IPS-20b (cell line): ENCODE results near the gene SYT9.

Experiments
- H3K27ac ChIP-seq: one replicate; pipeline ENCODE4 v1.5.1; 2013; ENCODE audit warnings: low read length
- H3K27me3 ChIP-seq: 2 replicates; pipeline ENCODE4 v1.6.1; 2013; ENCODE audit warnings: mild to moderate bottlenecking, low read length, inconsistent platforms; ENCODE audit not compliant: insufficient read depth
- H3K36me3 ChIP-seq: 2 replicates; pipeline ENCODE4 v1.6.1; 2013; ENCODE audit warnings: low read depth, mild to moderate bottlenecking, inconsistent platforms, low read length, moderate library complexity; ENCODE audit not compliant: insufficient read depth
- H3K4me1 ChIP-seq: 2 replicates; pipeline ENCODE4 v1.6.1; 2013; ENCODE audit warnings: mild to moderate bottlenecking, control low read depth, inconsistent platforms, low read length, moderate library complexity; ENCODE audit not compliant: insufficient read depth
- H3K4me3 ChIP-seq: 2 replicates; pipeline ENCODE4 v1.5.1; 2013; ENCODE audit warnings: mild to moderate bottlenecking, low read length, inconsistent platforms
- H3K9ac ChIP-seq: 2 replicates; pipeline ENCODE4 v1.6.1; 2013; ENCODE audit warnings: low read depth, mild to moderate bottlenecking, inconsistent platforms, low read length, moderate library complexity
- H3K9me3 ChIP-seq: 2 replicates; pipeline ENCODE4 v1.6.1; 2013; ENCODE audit warnings: mild to moderate bottlenecking, low read depth, low read length, inconsistent platforms; ENCODE audit not compliant: insufficient read depth

The SYT9 gene

DNA sequence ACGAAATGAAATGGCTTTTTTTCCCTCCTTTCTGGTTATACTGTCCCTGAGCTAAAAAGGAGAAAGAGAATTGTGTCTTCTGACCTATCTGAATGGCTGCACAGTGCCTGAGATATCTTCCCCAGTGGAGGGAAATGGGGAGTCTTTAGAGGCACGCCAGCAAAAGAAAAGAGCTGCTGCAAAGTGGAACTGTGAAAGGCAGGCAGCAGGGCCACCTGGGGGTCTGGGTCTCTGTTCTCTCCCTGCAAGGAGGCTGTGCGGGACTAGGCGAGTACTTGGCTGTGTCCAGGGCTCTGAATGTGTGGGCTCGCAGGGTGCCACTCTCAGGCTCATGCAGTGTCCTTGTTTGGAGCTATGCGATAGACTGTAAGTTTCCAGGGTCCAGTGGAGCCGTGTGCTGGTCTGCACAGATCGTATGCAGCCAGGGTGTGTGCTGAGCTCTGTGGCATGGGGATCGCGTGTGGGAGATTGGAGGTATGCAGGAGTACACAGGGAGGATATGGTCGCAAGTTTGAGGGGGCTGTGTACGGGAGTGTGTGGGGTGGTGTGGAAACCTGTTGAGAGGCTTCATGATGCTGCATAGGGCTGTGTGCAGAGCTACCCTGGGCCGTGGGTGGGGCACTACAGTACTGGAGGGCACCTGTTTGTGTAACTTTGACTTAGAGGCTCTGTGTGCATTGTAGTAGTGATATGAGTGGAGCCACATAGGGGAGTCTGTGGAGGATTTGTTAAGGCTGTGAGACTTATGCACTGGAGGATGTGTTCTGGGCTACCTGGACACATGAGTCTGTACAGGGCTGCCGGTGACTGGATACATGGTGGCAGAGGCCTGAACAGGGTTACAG is 163.5 kb downstream of the SYT9 start:
- no peaks in the 10 kb centered on the region for H3K9me3 ChIP-seq
- H3K27ac ChIP-seq: no peak overlapping the region
- no peaks in the 10 kb centered on the region for H3K27me3 ChIP-seq
- no peaks in the 10 kb centered on the region for H3K36me3 ChIP-seq
- H3K4me1 ChIP-seq: peaks cover 10% of the 10 kb centered on the region; the same call in 1 of the 2 replicates
- H3K4me3 ChIP-seq: no peak overlapping the region
- peak overlapping the region; percentile 26; the same call in 1 of the 2 replicates for H3K9ac ChIP-seq

DNA sequence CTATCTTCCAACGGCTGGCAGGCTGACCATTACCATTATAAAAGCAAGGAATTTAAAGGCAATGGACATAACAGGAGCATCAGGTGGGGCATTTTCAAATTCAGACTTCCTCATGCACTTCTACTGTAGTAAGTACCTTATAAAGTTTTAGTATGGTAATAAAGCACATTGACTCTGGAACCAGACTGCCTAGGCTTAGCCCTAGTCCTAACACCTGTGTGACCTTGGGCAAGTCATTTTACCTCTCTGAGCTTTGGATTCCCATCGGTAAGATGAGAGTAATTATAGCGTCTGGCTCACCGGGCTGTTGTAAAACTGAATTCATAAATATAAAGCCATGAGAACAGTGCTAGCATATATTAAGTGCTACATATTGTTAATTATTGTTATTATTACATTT is 164.4 kb downstream of the SYT9 start:
- Histone ChIP-seq H3K27me3 (no peaks in the 10 kb centered on the region), H3K9ac (no peak overlapping the region), H3K4me3 (no peak overlapping the region), H3K27ac (no peak overlapping the region), H3K36me3 (no peaks in the 10 kb centered on the region), H3K9me3 (no peaks in the 10 kb centered on the region), H3K4me1 (peaks cover 10% of the 10 kb centered on the region; the same call in 1 of the 2 replicates)

DNA sequence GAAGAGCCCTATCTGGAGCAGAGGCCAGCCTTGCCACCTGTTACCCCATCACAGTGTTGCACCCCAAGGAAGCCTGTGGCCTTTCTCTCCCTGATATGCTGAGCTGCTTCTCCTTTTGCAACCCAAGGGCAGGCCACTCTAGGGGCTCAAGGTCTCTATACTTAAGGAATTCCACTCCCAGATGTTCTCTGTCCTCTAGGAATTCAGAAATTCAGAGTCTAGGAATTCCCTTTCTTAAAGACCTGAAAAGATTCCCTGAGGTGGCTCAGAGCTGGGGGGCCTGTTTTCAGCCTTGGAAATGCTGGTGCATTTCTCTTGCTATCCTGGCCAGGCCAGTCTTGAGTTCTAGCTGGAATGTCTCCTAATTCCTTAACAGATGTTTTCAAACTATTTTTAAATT is 165.6 kb downstream of the SYT9 start:
- no peak overlapping the region for H3K27ac ChIP-seq
- H3K27me3 ChIP-seq: no peaks in the 10 kb centered on the region
- H3K36me3 ChIP-seq: no peaks in the 10 kb centered on the region
- peaks cover 10% of the 10 kb centered on the region; the same call in 1 of the 2 replicates for H3K4me1 ChIP-seq
- H3K4me3 ChIP-seq: no peak overlapping the region
- no peak overlapping the region for H3K9ac ChIP-seq
- H3K9me3 ChIP-seq: no peaks in the 10 kb centered on the region

DNA sequence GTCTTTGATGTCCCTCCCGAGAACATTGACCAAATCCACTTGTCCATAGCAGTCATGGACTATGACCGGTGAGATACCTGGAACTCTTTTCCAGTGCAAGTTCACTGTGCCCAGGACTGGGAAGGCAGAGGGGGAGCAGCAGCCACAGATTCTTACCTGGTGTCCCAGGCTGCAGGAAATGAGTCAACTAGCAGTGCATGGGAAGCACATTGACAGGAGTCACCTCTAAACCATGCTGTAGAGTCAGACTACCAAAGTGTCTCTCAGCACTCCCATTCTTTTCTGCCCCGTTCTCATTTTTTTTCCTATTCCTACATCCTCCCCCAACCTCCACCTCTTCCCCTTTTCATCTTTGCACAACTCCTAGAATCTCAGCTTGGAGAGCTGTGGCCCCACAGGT is 166.4 kb downstream of the SYT9 start:
- H3K36me3 ChIP-seq: no peaks in the 10 kb centered on the region
- no peak overlapping the region for H3K27ac ChIP-seq
- no peak overlapping the region for H3K4me3 ChIP-seq
- no peak overlapping the region for H3K9ac ChIP-seq
- peaks cover 10% of the 10 kb centered on the region; the same call in 1 of the 2 replicates for H3K4me1 ChIP-seq
- H3K9me3 ChIP-seq: no peaks in the 10 kb centered on the region
- H3K27me3 ChIP-seq: no peaks in the 10 kb centered on the region

DNA sequence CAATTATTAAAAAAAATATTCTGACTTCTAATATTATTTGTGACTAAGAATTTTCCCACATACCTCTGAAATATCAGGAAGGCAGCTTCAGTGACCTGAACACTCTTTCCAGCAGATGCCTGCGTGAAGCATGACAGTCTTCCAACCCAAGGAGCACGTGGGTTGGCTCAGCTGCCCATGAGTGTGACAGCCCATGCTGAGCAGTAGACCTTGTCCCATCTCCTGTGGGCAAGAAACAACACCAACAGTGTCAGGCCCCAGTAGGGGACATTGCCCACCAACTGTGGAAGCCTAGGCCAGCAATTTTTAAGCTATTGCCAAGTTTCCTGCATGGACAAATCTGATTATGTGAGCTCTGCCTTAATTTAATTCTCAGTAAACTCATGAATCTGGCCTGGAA is 167.2 kb downstream of the SYT9 start:
- H3K27ac ChIP-seq: no peak overlapping the region
- no peak overlapping the region for H3K9ac ChIP-seq
- no peak overlapping the region for H3K4me3 ChIP-seq
- H3K36me3 ChIP-seq: no peaks in the 10 kb centered on the region
- H3K4me1 ChIP-seq: peaks cover 10% of the 10 kb centered on the region; the same call in 1 of the 2 replicates
- no peaks in the 10 kb centered on the region for H3K9me3 ChIP-seq
- no peaks in the 10 kb centered on the region for H3K27me3 ChIP-seq

DNA sequence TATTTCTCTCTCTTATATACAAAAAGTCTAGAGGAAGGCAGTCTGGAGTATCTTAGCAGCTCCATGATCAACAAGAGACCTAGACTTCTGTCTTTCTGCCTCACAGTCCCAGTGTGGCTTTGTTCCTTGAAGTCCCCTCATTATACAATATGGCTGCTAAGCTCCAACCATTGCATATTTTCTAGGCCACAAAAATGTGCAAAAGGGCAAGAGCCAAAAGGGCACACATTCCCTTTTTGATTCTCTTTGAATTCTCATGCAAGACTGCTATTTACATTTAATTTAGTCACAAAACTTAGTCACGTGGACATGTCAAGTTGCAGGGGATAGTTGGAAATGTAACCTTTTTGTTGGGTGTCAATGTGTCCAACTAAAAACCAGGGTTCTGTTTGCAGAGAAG is 169.4 kb downstream of the SYT9 start:
- Histone ChIP-seq H3K9ac (no peak overlapping the region), H3K4me3 (no peak overlapping the region), H3K36me3 (no peaks in the 10 kb centered on the region), H3K4me1 (0 out of 2 replicates have a peak, but pooled peaks cover 6% of the 10 kb centered on the region), H3K9me3 (no peaks in the 10 kb centered on the region), H3K27ac (no peak overlapping the region), H3K27me3 (no peaks in the 10 kb centered on the region)

- H3K27me3 ChIP-seq: no peaks in the 10 kb centered on the region
Observed at GRCh38 chr11:7422544-7423331, 171.0 kb downstream of the SYT9 start.

GRCh38 chr11:7423946-7424345 is 172.2 kb downstream of the SYT9 start:
- Histone ChIP-seq H3K9me3 (no peaks in the 10 kb centered on the region), H3K4me1 (no peaks in the 10 kb centered on the region), H3K27ac (no peak overlapping the region), H3K27me3 (no peaks in the 10 kb centered on the region), H3K9ac (no peak overlapping the region), H3K4me3 (no peak overlapping the region), H3K36me3 (no peaks in the 10 kb centered on the region)

More at GRCh38 chr11:7422544-7423331, 171.0 kb downstream of the SYT9 start:
- no peaks in the 10 kb centered on the region for H3K9me3 ChIP-seq
- no peak overlapping the region for H3K4me3 ChIP-seq
- H3K9ac ChIP-seq: no peak overlapping the region
- H3K4me1 ChIP-seq: no peaks in the 10 kb centered on the region
- H3K27ac ChIP-seq: no peak overlapping the region
- H3K36me3 ChIP-seq: no peaks in the 10 kb centered on the region

GRCh38 chr11:7427733-7428132 is 176.0 kb downstream of the SYT9 start:
- no peaks in the 10 kb centered on the region for H3K4me1 ChIP-seq
- no peak overlapping the region for H3K27ac ChIP-seq
- no peaks in the 10 kb centered on the region for H3K27me3 ChIP-seq
- no peaks in the 10 kb centered on the region for H3K9me3 ChIP-seq
- no peak overlapping the region for H3K4me3 ChIP-seq
- no peak overlapping the region for H3K9ac ChIP-seq
- H3K36me3 ChIP-seq: no peaks in the 10 kb centered on the region

- no peak overlapping the region for H3K4me3 ChIP-seq
- H3K9me3 ChIP-seq: no peaks in the 10 kb centered on the region
- no peaks in the 10 kb centered on the region for H3K27me3 ChIP-seq
- no peaks in the 10 kb centered on the region for H3K36me3 ChIP-seq
- no peak overlapping the region for H3K9ac ChIP-seq
- no peaks in the 10 kb centered on the region for H3K4me1 ChIP-seq
- H3K27ac ChIP-seq: no peak overlapping the region
Observed at GRCh38 chr11:7428196-7428595, 176.5 kb downstream of the SYT9 start.

DNA sequence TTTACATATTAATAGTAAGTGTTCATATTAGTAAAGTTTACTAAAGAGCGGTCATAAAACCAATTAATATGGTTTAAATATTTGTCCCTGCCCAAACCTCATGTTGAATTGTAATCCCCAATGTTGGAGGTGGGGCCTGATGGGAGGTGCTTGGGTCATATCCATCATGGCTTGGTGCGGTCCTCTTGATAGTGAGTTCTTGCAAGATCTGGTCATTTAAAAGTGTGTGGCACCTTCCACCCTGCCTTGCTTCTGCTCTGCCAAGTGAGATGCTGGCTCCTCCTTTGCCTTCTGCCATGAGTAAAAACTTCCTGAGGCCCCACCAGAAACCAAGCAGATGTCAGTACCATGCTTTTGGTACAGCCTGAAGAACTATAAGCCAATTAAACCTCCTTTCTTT is 178.8 kb downstream of the SYT9 start:
- H3K4me1 ChIP-seq: no peaks in the 10 kb centered on the region
- H3K27ac ChIP-seq: no peak overlapping the region
- no peaks in the 10 kb centered on the region for H3K36me3 ChIP-seq
- no peak overlapping the region for H3K9ac ChIP-seq
- no peaks in the 10 kb centered on the region for H3K27me3 ChIP-seq
- H3K9me3 ChIP-seq: no peaks in the 10 kb centered on the region
- H3K4me3 ChIP-seq: no peak overlapping the region

GRCh38 chr11:7435176-7435575 is 183.5 kb downstream of the SYT9 start:
- Histone ChIP-seq H3K36me3 (no peaks in the 10 kb centered on the region), H3K27ac (no peak overlapping the region), H3K9ac (no peak overlapping the region), H3K4me1 (peaks cover 9% of the 10 kb centered on the region; the same call in 1 of the 2 replicates), H3K4me3 (no peak overlapping the region), H3K9me3 (no peaks in the 10 kb centered on the region), H3K27me3 (no peaks in the 10 kb centered on the region)
